NCI-H1048 (cell line): ENCODE measurements around the gene KCNA4.
"Not testable (repeated sequence)": the region's sequence is repeated elsewhere in the genome, so short reads cannot be mapped to it uniquely, and the experiment has no call there.

ENCODE experiments used
- DNase-seq: peaks from one replicate; lab custom pipeline; 2025; lab: John Stamatoyannopoulos, UW

KCNA4 gene

GRCh38 chr11:29996016-29996415 lies 20.8 kb downstream of the KCNA4 start:
- no peak for DNase-seq

- DNase-seq, result no peak
Observed at GRCh38 chr11:29989174-29989970, 27.5 kb downstream of the KCNA4 start.

GRCh38 chr11:29985248-29985647 lies 31.6 kb downstream of the KCNA4 start:
- DNase-seq, result no peak

GRCh38 chr11:29984544-29984943 lies 32.3 kb downstream of the KCNA4 start:
- DNase-seq, result no peak

GRCh38 chr11:29978549-29978948 lies 38.3 kb downstream of the KCNA4 start:
- DNase-seq, result no peak

GRCh38 chr11:29975580-29975979 lies 41.2 kb downstream of the KCNA4 start:
- not testable (repeated sequence) for DNase-seq

GRCh38 chr11:29963796-29964195 lies 53.0 kb downstream of the KCNA4 start:
- no peak for DNase-seq

GRCh38 chr11:29963036-29963435 lies 53.8 kb downstream of the KCNA4 start:
- DNase-seq, result no peak

GRCh38 chr11:29962243-29962642 lies 54.6 kb downstream of the KCNA4 start:
- DNase-seq, result no peak
